Hematopoietic multipotent progenitor cell treated with erythropoietin and hydrocortisone succinate and interleukin-3 and kit ligand, for 6 days (in vitro differentiated cells): ENCODE data around the gene AFAP1.

Experiments used
- DNase-seq: peaks from one replicate; pipeline ENCODE4 v3.0.0-alpha.2; 2015

Gene AFAP1

GRCh38 chr4:7710576-7711306, 228.9 kb downstream of the AFAP1 start:
- no peak for DNase-seq

GRCh38 chr4:7710126-7710525, 229.5 kb downstream of the AFAP1 start:
- no peak for DNase-seq

GRCh38 chr4:7709431-7709830, 230.2 kb downstream of the AFAP1 start:
- no peak for DNase-seq

- DNase-seq, result no peak
Observed at GRCh38 chr4:7708981-7709380, 230.7 kb downstream of the AFAP1 start.
